Kidney (tissue), 2 donors: ENCODE data around the gene FASTKD2. TPM values are rescaled to one million over a fixed set of nuclear protein-coding genes. Genes with fewer than 3 reads are reported as not detected.

Experiments
- microRNA-seq: library from miRNA; unstranded; fragments of <30 nt; microRNA quantifications from one replicate; pipeline ENCODE4 v1.2.0, GENCODE V29; 2020
- polyA plus RNA-seq: library from polyadenylated mRNA; stranded (reverse); fragments of 350-450 nt; fragmentation: Illumina TruSeq; extraction: RNeasy Lipid Tissue Mini Kit (QIAGEN cat#74804); gene quantifications from one replicate; pipeline ENCODE4 v1.2.3, GENCODE V29; 2014; ENCODE audit warnings: low read depth, low replicate concordance; ENCODE audit not compliant: insufficient read depth
- total RNA-seq: library from RNA; stranded (reverse); fragmentation: NEBNext Ultra II Directional; extraction: Animal tissue kit (Norgen Biotek cat#: 25700); gene quantifications from one replicate; pipeline ENCODE4 v1.2.1, GENCODE V29; 2021
- donor health status: DM: yes; HTN: yes; CAD: no.

Gene FASTKD2
- total and polyA plus RNA-seq, 2 donors from 2014 or later: 13.9 to 27.0 TPM

Small RNA genes within 50 kb of the gene (microRNA-seq; reads per million reads assigned to microRNA genes)
- gene MIR3130-1 (not detected), gene MIR3130-2 (not detected)

Other genes with a start within 250 kb of the FASTKD2 start
- gene FAM237A, start 123.1 kb upstream of the FASTKD2 start, total RNA-seq: not detected
- gene FAM237A, start 123.1 kb upstream of the FASTKD2 start, polyA plus RNA-seq: not detected
- not detected for gene DYTN, start 47.2 kb upstream of the FASTKD2 start, total RNA-seq
- not detected for gene DYTN, start 47.2 kb upstream of the FASTKD2 start, polyA plus RNA-seq
- gene MDH1B, start 278 bp upstream of the FASTKD2 start, total RNA-seq: 8.1 TPM
- gene MDH1B, start 278 bp upstream of the FASTKD2 start, polyA plus RNA-seq: 7.1 TPM
- 0.41 TPM for gene CPO, start 173.9 kb downstream of the FASTKD2 start, total RNA-seq
- 0.90 TPM for gene CPO, start 173.9 kb downstream of the FASTKD2 start, polyA plus RNA-seq